ENCODE data around the gene MN1.
"Not testable (repeated sequence)": the region's sequence is repeated elsewhere in the genome, so short reads cannot be mapped to it uniquely, and the experiment has no call there.

The MN1 gene

DNA sequence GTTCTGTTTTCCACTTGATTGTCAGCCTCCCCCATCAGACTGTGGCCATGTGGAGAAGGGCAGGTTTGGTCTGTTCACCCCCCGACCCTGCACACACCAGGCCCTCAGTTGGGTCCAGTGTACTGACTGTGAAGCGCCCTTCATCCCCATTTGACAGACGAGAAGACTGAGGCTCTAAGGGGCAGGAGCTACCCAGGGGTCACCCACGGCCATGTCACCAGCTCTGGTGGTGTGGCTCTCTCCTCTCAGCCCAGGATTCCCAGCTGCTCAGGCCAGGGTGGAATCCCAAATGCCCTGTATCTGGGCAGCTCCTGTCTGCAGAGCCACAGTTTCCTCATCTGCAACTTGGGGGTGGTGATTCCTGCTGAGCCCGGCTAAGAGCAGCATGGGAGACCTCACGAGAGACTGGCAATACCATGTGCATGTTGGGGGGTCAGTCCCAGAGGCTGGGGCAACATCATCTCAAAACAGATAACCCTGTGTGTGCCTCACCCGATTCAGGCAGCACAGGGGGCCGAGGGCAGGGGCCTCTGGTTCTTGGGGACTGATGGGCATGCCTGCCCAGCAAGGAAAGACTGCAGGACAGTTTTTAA lies 46.6 kb downstream of the MN1 start:
- H3K36me3 Mint-ChIP-seq (ENCODE audit: low read depth): no peaks in the 10 kb centered on the region
- no peaks in the 10 kb centered on the region for H3K27me3 Mint-ChIP-seq (ENCODE audit: low read depth)
- no peaks in the 10 kb centered on the region for H3K4me1 Mint-ChIP-seq (ENCODE audit: low read depth)
- no peaks in the 10 kb centered on the region for H3K9me3 Mint-ChIP-seq
- no peak overlapping the region for H3K4me3 Mint-ChIP-seq
- no peak overlapping the region for H3K27ac Mint-ChIP-seq

DNA sequence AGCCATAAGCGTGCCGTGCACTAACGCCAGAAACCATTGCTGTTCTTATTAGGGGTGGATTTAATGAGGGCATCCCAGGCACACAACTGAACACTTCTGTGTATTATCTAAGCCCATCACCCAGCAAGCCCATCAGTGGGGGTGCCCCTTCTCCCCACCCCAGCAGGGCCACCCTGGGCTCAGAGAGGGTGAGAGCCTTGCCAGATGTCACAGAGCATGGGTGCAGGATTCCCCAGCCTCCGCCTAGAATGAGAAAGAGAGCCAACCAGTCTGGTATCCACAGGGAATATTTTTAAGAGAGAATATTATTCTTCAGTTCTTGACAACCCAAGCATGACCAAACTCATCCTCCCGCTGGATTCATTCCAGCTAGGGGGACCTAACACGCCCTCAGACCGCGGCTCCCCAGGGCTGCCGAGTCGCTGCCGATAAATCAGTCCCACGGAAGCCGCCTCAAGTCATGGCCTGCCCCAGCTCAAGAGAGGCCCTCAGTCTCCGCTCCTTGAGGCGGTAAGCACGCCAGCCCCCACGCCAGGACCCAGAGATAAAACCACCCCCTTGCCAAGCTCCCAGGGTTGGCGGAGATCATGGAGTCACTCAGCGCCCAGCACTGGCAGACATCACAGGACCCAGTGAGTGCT lies 47.2 kb downstream of the MN1 start:
- H3K27ac Mint-ChIP-seq: no peak overlapping the region
- peaks cover 1% of the 10 kb centered on the region for H3K27me3 Mint-ChIP-seq (ENCODE audit: low read depth)
- H3K4me3 Mint-ChIP-seq: no peak overlapping the region

DNA sequence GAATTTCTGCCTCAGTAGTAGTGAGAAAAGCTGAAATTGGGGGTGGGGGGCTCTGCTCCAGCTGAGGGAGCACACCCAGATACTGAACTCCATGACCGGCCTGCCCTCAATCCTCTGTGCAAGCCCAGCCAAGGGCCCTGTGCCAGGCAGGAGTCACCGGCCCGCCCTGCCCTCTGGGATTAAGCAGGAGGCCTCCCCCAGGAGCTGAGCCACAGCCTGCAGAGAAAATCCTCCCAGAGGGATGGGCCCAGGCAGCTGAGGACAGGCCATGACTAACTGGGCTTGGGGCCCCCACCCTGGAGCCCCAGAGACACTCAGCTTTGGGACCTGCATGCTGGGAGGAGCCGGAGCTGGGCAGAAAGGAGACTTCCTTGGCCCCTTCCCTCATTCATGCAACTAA lies 48.8 kb downstream of the MN1 start:
- Mint-ChIP-seq H3K9me3 (no peaks in the 10 kb centered on the region), H3K27ac (no peak overlapping the region), H3K4me1 (ENCODE audit: low read depth) (no peaks in the 10 kb centered on the region), H3K36me3 (ENCODE audit: low read depth) (no peaks in the 10 kb centered on the region), H3K4me3 (no peak overlapping the region), H3K27me3 (ENCODE audit: low read depth) (peaks cover 5% of the 10 kb centered on the region)

More for the DNA sequence above, 47.2 kb downstream of the MN1 start:
- Mint-ChIP-seq H3K9me3 (no peaks in the 10 kb centered on the region), H3K4me1 (ENCODE audit: low read depth) (no peaks in the 10 kb centered on the region), H3K36me3 (ENCODE audit: low read depth) (no peaks in the 10 kb centered on the region)

DNA sequence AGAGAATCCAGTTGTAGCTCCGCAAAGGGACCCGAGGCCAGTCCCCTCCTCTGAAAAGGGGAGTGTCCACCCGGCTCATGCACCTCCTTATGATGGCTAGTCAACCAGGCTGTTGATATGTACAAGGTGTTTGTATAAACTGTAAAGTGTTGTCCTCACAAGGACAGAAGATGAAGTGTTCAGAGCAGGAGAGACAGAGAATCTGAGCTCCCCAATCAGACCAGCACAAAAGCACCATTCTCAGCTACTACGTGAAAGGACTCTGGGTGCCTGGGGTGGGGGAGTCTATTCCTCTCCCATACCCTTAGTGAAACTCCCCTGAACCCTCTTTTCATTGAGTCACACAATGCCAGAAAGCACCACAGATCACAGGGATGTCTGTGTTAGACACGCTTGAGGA lies 49.4 kb downstream of the MN1 start:
- Mint-ChIP-seq H3K27ac (no peak overlapping the region), H3K4me3 (no peak overlapping the region), H3K27me3 (ENCODE audit: low read depth) (peaks cover 5% of the 10 kb centered on the region), H3K36me3 (ENCODE audit: low read depth) (no peaks in the 10 kb centered on the region), H3K4me1 (ENCODE audit: low read depth) (no peaks in the 10 kb centered on the region), H3K9me3 (no peaks in the 10 kb centered on the region)

DNA sequence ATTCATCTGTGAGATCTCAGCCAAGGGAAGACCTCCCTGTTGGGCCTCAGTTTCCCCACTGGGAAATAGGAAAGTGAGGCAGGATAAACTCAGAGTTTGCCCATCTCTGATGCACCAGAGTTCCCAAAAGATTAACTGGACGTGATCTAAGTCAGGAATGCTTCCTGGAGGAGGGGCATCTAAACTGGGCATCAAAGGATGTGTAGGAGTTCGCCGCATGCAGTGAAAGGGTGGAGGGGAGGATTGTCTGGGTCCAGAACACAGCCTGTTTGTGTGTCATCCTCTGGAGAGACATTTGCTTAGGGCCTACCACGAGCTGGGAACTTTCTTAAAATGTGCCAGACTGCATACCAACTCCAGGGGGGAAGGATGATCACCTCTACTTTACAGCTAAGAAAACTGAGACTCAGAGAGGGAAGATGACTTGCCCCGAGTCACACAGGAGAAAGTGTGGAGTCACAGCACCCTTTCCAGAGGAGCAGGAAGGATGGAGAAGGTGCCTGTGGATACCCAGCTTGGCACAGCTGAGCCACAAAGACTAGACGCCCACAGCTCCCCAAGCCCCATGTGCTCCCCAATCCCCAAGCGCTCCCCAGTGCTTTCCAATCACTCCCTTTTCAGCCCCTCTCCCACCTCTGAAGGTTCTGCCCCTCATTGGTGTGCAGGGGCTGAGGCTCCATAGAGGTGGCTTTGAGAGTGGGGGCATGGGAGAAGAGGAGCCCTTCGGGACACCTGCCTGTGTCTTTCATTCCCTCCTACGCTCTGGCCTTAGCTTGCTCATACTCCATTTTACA lies 50.1 kb downstream of the MN1 start:
- Mint-ChIP-seq H3K9me3 (no peaks in the 10 kb centered on the region), H3K4me1 (ENCODE audit: low read depth) (no peaks in the 10 kb centered on the region), H3K36me3 (ENCODE audit: low read depth) (no peaks in the 10 kb centered on the region), H3K27ac (no peak overlapping the region), H3K27me3 (ENCODE audit: low read depth) (peaks cover 5% of the 10 kb centered on the region), H3K4me3 (no peak overlapping the region)

DNA sequence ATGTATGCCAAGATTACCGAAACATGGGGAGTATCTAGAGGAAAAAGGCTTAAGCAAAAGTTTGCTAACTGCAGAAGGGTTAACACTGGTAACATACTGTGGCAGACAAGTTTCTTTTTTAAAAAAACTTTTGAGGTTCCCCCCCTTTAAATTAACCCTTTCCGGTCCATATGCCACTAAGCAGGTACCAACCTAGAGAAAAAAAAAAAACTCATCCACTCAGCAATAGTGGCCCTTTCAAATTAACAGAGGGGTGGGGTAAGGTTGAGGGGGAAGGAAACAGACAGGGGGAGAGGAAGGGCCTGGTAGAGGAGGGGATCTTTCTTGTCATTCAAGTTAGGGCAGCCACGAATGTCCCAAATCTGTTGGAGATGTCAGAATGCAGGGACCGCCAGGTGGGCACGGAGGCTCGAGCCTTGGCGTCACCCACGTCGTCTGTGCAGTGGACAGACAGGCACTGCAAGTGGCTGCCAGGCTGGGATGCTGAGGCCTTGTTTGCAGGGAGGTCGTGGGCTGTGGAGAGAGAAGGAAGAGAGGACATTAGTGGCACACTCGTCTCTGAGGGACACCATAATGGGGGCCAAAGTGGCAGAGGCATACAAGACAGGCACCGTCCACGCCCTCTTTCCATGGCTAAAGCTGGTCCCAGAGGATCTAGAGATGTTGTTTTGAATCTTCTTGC lies 50.8 kb downstream of the MN1 start:
- H3K27ac Mint-ChIP-seq: no peak overlapping the region
- no peaks in the 10 kb centered on the region for H3K36me3 Mint-ChIP-seq (ENCODE audit: low read depth)
- H3K9me3 Mint-ChIP-seq: no peaks in the 10 kb centered on the region
- peaks cover 5% of the 10 kb centered on the region for H3K27me3 Mint-ChIP-seq (ENCODE audit: low read depth)
- no peak overlapping the region for H3K4me3 Mint-ChIP-seq
- no peaks in the 10 kb centered on the region for H3K4me1 Mint-ChIP-seq (ENCODE audit: low read depth)

DNA sequence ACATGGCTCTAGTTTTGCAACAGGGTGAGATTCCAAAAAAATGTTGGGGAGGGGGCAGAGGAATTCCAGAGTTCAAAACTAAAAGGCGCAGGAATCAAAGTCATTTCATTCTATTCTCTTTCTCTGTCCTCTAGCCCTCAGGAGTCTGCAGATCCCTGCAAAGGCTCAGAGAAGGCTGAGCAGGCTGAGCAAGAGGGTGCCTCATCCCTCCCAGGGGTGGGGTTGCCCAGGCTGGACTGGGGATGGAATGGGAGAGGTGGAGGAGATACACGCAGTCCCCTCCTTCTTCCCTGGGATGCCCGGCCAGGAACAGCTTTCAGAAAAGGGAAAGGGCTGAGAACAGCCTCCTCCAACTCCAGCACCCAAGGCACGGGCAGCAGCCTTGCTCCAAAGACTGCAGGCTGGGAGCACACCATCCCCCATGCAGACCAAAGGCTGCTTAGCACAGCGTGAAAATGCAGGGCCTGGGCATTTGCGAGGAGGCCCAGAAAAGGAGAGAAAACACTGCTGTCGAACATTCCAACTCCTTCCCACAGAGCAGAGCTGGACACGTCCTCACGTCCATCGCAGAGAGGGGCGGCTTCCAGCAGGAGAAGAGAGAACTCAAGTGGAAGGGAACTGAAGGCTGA lies 51.8 kb downstream of the MN1 start:
- peaks cover 5% of the 10 kb centered on the region for H3K27me3 Mint-ChIP-seq (ENCODE audit: low read depth)
- H3K4me1 Mint-ChIP-seq (ENCODE audit: low read depth): no peaks in the 10 kb centered on the region
- H3K27ac Mint-ChIP-seq: no peak overlapping the region
- no peak overlapping the region for H3K4me3 Mint-ChIP-seq
- H3K9me3 Mint-ChIP-seq: no peaks in the 10 kb centered on the region
- no peaks in the 10 kb centered on the region for H3K36me3 Mint-ChIP-seq (ENCODE audit: low read depth)

DNA sequence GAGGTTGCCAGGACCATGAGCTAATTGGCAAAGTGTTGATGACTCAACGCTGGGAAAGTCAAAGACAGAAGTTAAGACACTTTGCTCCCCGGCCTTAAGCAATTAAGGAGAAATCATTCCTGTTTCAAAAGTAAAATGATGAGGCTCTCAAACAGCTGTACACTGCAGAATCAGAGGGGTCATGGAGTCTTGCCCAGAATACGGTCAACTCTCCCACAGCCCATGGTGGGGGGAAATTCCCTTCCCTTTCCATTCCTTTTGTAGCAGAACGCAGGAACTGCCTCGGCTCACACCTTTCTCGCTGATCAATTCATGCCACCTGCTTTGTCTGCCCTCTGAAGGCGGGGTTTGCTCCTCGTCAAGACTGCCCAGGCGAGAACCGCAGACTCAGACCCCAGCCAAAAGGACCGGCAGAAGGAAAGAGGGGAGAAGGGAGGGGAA lies 52.8 kb downstream of the MN1 start:
- H3K27me3 Mint-ChIP-seq (ENCODE audit: low read depth): peaks cover 5% of the 10 kb centered on the region
- H3K4me1 Mint-ChIP-seq (ENCODE audit: low read depth): no peaks in the 10 kb centered on the region
- no peak overlapping the region for H3K4me3 Mint-ChIP-seq
- no peaks in the 10 kb centered on the region for H3K36me3 Mint-ChIP-seq (ENCODE audit: low read depth)
- no peak overlapping the region for H3K27ac Mint-ChIP-seq
- H3K9me3 Mint-ChIP-seq: no peaks in the 10 kb centered on the region

DNA sequence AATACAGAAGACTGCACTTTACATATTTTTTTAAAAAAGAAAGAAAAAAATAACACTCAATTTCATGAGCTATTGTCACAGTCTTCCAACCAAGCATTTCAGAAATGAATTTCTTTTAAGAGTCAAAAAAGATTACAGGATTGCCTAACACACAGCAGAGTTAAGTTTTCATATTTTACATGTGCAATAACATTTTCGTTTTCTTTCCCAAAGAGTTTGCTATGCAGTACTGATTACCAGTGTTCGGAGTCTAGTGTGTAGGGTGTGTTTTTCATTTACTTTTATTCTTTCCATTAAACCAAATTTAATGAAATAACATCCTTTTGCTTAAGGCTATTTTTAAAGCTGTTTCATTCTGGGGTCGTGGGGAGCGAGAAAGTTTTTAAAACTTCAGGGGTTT lies 53.2 kb downstream of the MN1 start:
- no peaks in the 10 kb centered on the region for H3K9me3 Mint-ChIP-seq
- no peak overlapping the region for H3K27ac Mint-ChIP-seq
- H3K36me3 Mint-ChIP-seq (ENCODE audit: low read depth): no peaks in the 10 kb centered on the region
- peaks cover 5% of the 10 kb centered on the region for H3K27me3 Mint-ChIP-seq (ENCODE audit: low read depth)
- H3K4me1 Mint-ChIP-seq (ENCODE audit: low read depth): no peaks in the 10 kb centered on the region
- H3K4me3 Mint-ChIP-seq: no peak overlapping the region

DNA sequence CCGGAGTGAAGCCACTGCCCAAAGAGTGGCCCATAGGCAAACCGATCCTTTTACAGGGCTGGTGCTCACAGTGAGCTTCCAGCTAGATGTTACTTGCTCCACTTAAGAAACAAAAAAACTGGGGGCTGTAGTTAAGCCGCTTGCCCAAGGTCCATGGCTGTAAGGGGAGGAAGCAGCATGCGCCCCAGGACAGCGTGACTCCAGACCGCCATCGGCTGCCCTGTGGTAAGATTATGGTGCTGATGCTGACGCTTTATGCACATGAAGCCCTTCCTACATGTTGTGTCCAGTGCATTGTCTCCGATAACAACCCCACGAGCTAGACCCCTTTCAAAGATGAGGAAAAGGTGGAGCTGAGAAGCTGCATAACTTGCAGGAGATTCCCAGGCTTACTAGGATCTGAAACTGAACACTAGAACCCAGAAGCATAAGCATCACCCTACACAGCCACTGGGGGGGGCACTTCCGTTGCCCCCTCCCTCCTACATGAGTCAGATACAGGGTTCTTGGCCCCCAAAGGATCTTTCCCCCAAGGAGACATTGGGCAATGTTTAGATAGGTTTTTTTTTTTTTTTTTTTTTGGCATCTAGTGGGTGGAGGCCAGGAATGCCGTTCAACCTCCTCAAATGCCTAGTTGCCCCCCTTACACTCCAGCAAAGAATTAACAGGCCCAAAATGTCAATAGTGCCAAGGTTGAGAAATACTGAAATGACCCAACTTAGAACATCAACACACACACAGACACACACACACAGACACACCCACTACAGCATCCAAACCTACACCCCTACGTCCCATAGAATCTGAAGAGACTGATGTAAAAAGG lies 53.9 kb downstream of the MN1 start:
- Mint-ChIP-seq H3K4me3 (no peak overlapping the region), H3K9me3 (no peaks in the 10 kb centered on the region), H3K27ac (no peak overlapping the region), H3K36me3 (ENCODE audit: low read depth) (no peaks in the 10 kb centered on the region), H3K27me3 (ENCODE audit: low read depth) (peaks cover 5% of the 10 kb centered on the region), H3K4me1 (ENCODE audit: low read depth) (no peaks in the 10 kb centered on the region)

DNA sequence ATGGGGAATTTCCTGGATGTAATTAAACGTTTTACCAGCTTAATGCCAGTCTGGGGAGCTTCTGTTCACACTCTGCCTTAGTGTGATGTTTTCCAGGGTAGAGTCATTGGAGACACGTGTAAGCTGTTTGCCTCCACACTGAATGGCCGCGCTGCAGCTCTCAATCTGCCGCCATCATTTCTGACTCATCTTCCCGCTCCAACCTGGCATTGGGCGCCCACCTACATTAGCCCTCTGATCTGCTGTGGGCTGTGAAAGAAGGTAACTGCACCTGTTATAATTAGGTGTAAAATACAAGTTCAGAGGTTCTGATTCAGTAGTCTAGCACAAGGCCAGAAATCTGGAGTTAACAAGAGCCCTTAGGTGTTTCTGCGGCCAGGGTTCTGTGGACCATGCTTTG lies 54.6 kb downstream of the MN1 start:
- H3K4me1 Mint-ChIP-seq (ENCODE audit: low read depth): no peaks in the 10 kb centered on the region
- H3K36me3 Mint-ChIP-seq (ENCODE audit: low read depth): no peaks in the 10 kb centered on the region
- H3K27ac Mint-ChIP-seq: no peak overlapping the region
- H3K9me3 Mint-ChIP-seq: no peaks in the 10 kb centered on the region
- peaks cover 5% of the 10 kb centered on the region for H3K27me3 Mint-ChIP-seq (ENCODE audit: low read depth)
- H3K4me3 Mint-ChIP-seq: no peak overlapping the region

DNA sequence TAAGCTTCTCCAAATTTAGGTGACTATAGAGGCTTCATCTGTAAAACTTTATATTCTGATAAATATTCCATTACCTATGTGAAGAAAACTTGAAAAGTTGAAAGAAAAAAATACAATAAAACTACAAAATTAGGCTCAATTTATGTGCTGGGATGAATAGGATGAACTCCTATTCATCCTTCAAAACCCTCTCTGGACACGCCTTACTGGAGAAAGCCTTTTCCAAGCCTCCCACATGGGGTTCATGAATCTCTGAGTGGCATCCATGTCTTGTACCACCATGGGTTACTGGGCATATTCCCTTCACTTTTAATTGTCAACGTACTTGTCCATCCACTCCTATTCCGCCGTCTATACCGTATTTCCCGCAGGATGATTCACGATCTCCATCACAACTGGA lies 55.7 kb downstream of the MN1 start:
- H3K27me3 Mint-ChIP-seq (ENCODE audit: low read depth): peaks cover 5% of the 10 kb centered on the region
- H3K27ac Mint-ChIP-seq: no peak overlapping the region
- H3K36me3 Mint-ChIP-seq (ENCODE audit: low read depth): no peaks in the 10 kb centered on the region
- no peaks in the 10 kb centered on the region for H3K4me1 Mint-ChIP-seq (ENCODE audit: low read depth)
- no peak overlapping the region for H3K4me3 Mint-ChIP-seq
- H3K9me3 Mint-ChIP-seq: no peaks in the 10 kb centered on the region

DNA sequence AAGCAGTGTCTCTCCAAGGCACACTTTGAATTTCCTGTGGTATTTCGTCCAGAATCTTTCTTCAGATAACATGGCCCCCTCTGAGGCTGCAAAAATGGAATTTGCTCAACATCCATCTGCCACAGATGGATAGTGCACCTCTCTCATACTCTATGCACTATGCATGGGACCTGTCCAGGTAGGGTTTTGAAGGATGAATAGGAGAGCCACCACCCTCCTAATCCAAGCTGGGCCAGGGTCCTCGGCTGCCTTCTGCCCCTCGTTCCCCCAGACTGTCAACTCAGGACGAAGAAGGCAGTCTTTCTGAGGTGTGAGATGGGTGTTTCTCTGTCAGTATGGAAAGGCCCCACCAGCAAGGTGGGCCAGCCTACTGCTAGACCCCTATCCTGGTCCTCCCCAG lies 56.4 kb downstream of the MN1 start:
- no peaks in the 10 kb centered on the region for H3K4me1 Mint-ChIP-seq (ENCODE audit: low read depth)
- H3K4me3 Mint-ChIP-seq: no peak overlapping the region
- H3K27me3 Mint-ChIP-seq (ENCODE audit: low read depth): peaks cover 5% of the 10 kb centered on the region
- H3K27ac Mint-ChIP-seq: no peak overlapping the region
- H3K36me3 Mint-ChIP-seq (ENCODE audit: low read depth): no peaks in the 10 kb centered on the region
- H3K9me3 Mint-ChIP-seq: no peaks in the 10 kb centered on the region

DNA sequence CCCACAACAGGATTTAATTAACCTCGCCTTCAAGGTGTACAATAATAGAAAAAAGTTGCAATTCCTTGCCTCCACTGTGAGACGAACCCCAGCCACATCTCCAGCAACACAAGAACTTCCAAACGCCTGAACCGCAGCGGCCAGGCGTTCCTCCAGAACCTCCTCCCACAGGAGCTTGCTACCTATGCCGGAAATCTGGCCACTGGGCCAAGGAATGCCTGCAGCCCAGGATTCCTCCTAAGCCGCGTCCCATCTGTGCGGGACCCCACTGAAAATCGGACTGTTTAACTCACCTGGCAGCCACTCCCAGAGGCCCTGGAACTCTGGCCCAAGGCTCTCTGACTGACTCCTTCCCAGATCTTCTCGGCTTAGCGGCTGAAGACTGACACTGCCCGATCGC lies 57.5 kb downstream of the MN1 start:
- not testable (repeated sequence) for H3K4me3 Mint-ChIP-seq; H3K36me3 Mint-ChIP-seq (ENCODE audit: low read depth); H3K27me3 Mint-ChIP-seq (ENCODE audit: low read depth); H3K27ac Mint-ChIP-seq; H3K9me3 Mint-ChIP-seq; H3K4me1 Mint-ChIP-seq (ENCODE audit: low read depth)
